Erythroblast (primary cell): Measurements from ENCODE around the gene SPOP.

ENCODE experiments used
- GATA1 ChIP-seq: IDR thresholded peaks from 2 replicates; pipeline ENCODE4 v1.6.1; 2011; ENCODE audit warnings: low read depth, mild to moderate bottlenecking, control low read depth, low read length, moderate library complexity
- POLR2A ChIP-seq: IDR thresholded peaks from 2 replicates; pipeline ENCODE4 v1.6.1; 2011; ENCODE audit warnings: mild to moderate bottlenecking, low read length

DNA sequence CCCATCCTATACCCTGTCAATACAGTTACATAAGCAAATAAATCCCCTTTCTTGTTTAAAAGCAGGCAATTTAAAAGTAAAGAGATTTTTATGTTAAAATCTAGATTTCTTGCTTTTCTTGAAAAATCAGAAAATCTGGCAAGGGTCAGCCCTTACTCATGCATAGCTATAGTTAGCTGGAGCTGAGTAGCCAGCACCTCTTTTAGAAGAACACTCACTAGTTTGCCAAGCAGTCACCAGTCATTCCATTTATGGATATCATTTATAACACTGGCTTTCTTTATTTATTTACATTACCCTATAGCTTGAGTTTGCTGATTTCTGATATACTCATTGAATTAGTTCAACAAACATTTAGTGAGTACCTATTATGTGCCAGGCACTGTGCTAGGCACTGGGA is 56.5 kb downstream of the SPOP start:
- TF ChIP-seq POLR2A (no peak), GATA1 (no peak)
